Osteoblast (primary cell): ENCODE results near the gene SMIM24. TPM values are rescaled to one million over a fixed set of nuclear protein-coding genes. Genes with fewer than 3 reads are reported as not detected.
"Not testable (repeated sequence)": the region's sequence is repeated elsewhere in the genome, so short reads cannot be mapped to it uniquely, and the experiment has no call there.

ENCODE experiments used
- DNase-seq: peaks from one replicate; pipeline ENCODE4 v3.0.0; 2011; ENCODE audit warnings: low spot score, mixed read lengths; ENCODE audit not compliant: insufficient read length; ENCODE audit errors: missing footprints
- H2AFZ ChIP-seq: 2 replicates; pipeline ENCODE4 v1.6.0; 2011; ENCODE audit warnings: mild to moderate bottlenecking, low read length
- H3K27ac ChIP-seq: 2 replicates; pipeline ENCODE4 v1.5.1; 2011; ENCODE audit warnings: mild to moderate bottlenecking, low read depth, low read length, moderate library complexity
- H3K27me3 ChIP-seq: 2 replicates; pipeline ENCODE4 v1.6.0; 2012; ENCODE audit warnings: mild to moderate bottlenecking, control low read depth, inconsistent platforms, low read length, moderate library complexity; ENCODE audit not compliant: insufficient read depth
- H3K36me3 ChIP-seq: 2 replicates; pipeline ENCODE4 v1.5.1; 2011; ENCODE audit warnings: mild to moderate bottlenecking, low read length, control low read depth, moderate library complexity; ENCODE audit not compliant: insufficient read depth
- H3K4me1 ChIP-seq: 2 replicates; pipeline ENCODE4 v1.5.1; 2011; ENCODE audit warnings: mild to moderate bottlenecking, low read length, control low read depth, moderate library complexity; ENCODE audit not compliant: insufficient read depth
- H3K4me2 ChIP-seq: 2 replicates; pipeline ENCODE4 v1.6.0; 2011; ENCODE audit warnings: mild to moderate bottlenecking, low read length; ENCODE audit not compliant: insufficient read depth
- H3K4me3 ChIP-seq: fragments of 200-600 bp; sonication (generic); 3 replicates; pipeline ENCODE4 v1.5.1; 2012; ENCODE audit warnings: mild to moderate bottlenecking, low read length, inconsistent platforms; ENCODE audit not compliant: insufficient read depth
- H3K79me2 ChIP-seq: 2 replicates; pipeline ENCODE4 v1.6.0; 2012; ENCODE audit warnings: mild to moderate bottlenecking, low read length, control low read depth, inconsistent platforms; ENCODE audit not compliant: insufficient read depth
- H3K9me3 ChIP-seq: 2 replicates; pipeline ENCODE4 v1.5.1; 2011; ENCODE audit warnings: low read depth, low read length, control low read depth
- H4K20me1 ChIP-seq: 2 replicates; pipeline ENCODE4 v1.6.0; 2012; ENCODE audit warnings: mild to moderate bottlenecking, low read length, control low read depth; ENCODE audit not compliant: insufficient read depth
- total RNA-seq: library from RNA; depleted of rRNA; stranded (reverse); fragments of >200 nt; gene quantifications from 2 replicates; pipeline ENCODE4 v1.2.3, GENCODE V29; 2012
- TF ChIP-seq, protein P1 (sequence below): IDR thresholded peaks from 2 replicates; pipeline ENCODE4 v1.5.1; 2011; ENCODE audit warnings: mild to moderate bottlenecking, low read depth, low read length, moderate library complexity; ENCODE audit errors: extremely low read depth

SMIM24 gene
- total RNA-seq, 1 donor, result not detected

DNA sequence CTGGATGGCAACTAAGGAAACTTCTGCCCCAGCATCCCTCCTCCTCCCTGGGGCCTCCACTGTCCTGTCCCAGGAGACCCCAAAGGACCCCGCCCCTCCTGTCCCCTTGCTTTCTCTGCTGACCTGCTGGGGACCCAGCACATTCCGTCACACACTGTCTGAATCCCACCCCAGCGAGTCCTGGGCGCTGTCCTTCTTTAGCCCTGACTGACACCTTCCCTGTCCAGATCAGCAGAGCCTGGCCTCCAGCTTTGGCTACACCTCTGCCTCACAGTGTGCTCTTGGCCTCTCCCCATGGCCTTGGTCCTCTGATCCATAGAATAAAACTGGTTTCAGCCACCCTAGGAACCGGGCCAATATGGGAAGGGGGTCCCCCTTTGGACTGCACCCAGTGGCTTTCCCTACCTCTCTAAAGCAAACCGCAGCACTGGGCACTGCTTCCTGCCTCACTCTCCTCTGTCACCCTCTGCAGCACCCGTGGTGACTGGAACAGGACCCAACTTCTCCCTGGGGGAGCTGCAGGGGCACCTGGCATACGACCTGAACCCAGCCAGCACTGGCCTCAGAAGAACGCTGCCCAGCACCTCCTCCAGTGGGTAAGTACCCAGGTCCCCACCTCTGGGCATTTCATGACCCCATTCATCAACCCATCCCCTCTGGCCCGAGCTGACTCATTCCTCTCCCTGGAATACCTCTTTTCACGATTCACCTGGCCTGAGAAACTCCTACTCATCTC, 46.4 kb downstream of the SMIM24 start:
- H2AFZ ChIP-seq, result no peak overlapping the region
- H3K4me2 ChIP-seq, result no peak overlapping the region
- H3K27ac ChIP-seq, result peak overlapping the region; percentile 76
- H3K79me2 ChIP-seq, result peaks cover 55% of the 10 kb centered on the region
- H3K36me3 ChIP-seq, result peaks cover 52% of the 10 kb centered on the region
- DNase-seq, result peak; percentile 54
- peaks cover 5% of the 10 kb centered on the region for H3K9me3 ChIP-seq
- peaks cover 17% of the 10 kb centered on the region for H4K20me1 ChIP-seq
- TF ChIP-seq, protein P1, sequence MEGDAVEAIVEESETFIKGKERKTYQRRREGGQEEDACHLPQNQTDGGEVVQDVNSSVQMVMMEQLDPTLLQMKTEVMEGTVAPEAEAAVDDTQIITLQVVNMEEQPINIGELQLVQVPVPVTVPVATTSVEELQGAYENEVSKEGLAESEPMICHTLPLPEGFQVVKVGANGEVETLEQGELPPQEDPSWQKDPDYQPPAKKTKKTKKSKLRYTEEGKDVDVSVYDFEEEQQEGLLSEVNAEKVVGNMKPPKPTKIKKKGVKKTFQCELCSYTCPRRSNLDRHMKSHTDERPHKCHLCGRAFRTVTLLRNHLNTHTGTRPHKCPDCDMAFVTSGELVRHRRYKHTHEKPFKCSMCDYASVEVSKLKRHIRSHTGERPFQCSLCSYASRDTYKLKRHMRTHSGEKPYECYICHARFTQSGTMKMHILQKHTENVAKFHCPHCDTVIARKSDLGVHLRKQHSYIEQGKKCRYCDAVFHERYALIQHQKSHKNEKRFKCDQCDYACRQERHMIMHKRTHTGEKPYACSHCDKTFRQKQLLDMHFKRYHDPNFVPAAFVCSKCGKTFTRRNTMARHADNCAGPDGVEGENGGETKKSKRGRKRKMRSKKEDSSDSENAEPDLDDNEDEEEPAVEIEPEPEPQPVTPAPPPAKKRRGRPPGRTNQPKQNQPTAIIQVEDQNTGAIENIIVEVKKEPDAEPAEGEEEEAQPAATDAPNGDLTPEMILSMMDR, result no peak
- no peak overlapping the region for H3K4me3 ChIP-seq
- H3K4me1 ChIP-seq, result peaks cover 22% of the 10 kb centered on the region
- H3K27me3 ChIP-seq, result no peaks in the 10 kb centered on the region

GRCh38 chr19:3433313-3433712, 47.0 kb downstream of the SMIM24 start:
- peak; percentile 52 for DNase-seq
- Histone ChIP-seq H3K27ac (no peak overlapping the region), H2AFZ (no peak overlapping the region), H3K27me3 (no peaks in the 10 kb centered on the region), H3K9me3 (peaks cover 5% of the 10 kb centered on the region), H3K4me3 (no peak overlapping the region), H3K36me3 (peaks cover 48% of the 10 kb centered on the region), H4K20me1 (peaks cover 13% of the 10 kb centered on the region), H3K4me2 (no peak overlapping the region), H3K79me2 (peaks cover 51% of the 10 kb centered on the region), H3K4me1 (peaks cover 29% of the 10 kb centered on the region)
- TF ChIP-seq, protein P1, result no peak

DNA sequence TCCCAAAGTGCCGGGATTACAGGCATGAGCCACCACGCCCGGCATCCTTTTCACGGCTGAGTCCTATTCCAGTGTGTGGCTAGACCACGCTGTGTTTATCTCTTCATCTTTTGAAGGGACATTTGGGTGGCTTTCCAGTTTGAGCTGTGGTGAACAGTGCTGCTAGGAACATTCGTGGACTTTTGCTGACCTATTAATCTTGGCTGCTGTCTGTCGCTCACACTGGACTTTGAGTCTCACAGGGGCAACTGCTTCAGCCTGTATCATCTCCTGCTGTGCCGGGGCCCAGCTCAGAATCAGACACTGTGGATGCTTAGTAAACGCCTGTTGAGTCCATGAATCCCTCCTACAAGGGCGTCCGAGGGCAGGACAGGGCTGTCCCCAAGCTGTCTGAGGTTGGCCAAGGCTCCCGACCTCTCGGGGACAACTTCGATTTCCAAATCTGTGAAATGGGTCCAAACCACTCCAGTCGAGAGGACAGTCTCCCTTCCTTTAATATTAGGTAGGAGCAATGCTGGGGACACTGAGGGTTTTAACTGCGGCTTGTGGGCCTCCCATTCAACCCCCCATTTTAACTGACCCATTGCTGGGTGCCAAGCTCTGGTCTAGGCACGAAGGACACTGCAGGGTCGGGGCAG, 48.4 kb downstream of the SMIM24 start:
- H3K4me3 ChIP-seq, result no peak overlapping the region
- no peak overlapping the region for H3K4me2 ChIP-seq
- DNase-seq, result peak; percentile 79
- H3K9me3 ChIP-seq, result peaks cover 5% of the 10 kb centered on the region
- H3K79me2 ChIP-seq, result peaks cover 50% of the 10 kb centered on the region
- H3K4me1 ChIP-seq, result peaks cover 32% of the 10 kb centered on the region
- peak overlapping the region; percentile 28 for H3K27ac ChIP-seq
- H4K20me1 ChIP-seq, result peaks cover 13% of the 10 kb centered on the region
- peaks cover 39% of the 10 kb centered on the region for H3K36me3 ChIP-seq
- no peak overlapping the region for H2AFZ ChIP-seq
- TF ChIP-seq, protein P1, result no peak
- no peaks in the 10 kb centered on the region for H3K27me3 ChIP-seq

DNA sequence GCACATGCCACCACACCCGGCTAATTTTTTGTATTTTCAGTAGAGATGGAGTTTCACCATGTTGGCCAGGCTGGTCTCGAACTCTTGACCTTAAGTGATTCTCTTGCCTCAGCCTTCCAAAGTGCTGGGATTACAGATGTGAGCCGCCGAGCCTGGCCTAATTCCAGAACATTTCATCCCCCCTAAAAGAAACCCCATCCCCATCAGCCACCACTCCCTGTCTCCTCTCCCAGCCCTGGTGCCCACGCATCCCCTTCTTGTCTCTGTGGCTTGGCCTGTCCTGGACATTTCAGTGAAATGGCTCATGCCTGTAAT, 50.0 kb downstream of the SMIM24 start:
- peak overlapping the region; percentile 61 for H3K27ac ChIP-seq
- not testable (repeated sequence) for H3K4me3 ChIP-seq, H3K9me3 ChIP-seq, H3K27me3 ChIP-seq, H3K4me2 ChIP-seq, H2AFZ ChIP-seq
- H3K36me3 ChIP-seq, result peaks cover 32% of the 10 kb centered on the region
- peaks cover 14% of the 10 kb centered on the region for H4K20me1 ChIP-seq
- H3K4me1 ChIP-seq, result peaks cover 29% of the 10 kb centered on the region
- peaks cover 51% of the 10 kb centered on the region for H3K79me2 ChIP-seq
- DNase-seq, result peak; percentile 67
